ENCODE results near the gene SERBP1.

The SERBP1 gene

GRCh38 chr1:67367370-67368045 is 62.7 kb downstream of the SERBP1 start (continued):
- 0 out of 2 replicates have a peak, but pooled peaks have one; percentile 43 for TF ChIP-seq ZBTB10 (tag by site-specific recombination; IDR thresholded peaks at IDR 0.05)
- no peak for TF ChIP-seq ZBTB44 (tag by site-specific recombination; IDR thresholded peaks at IDR 0.05)
- no peak for TF ChIP-seq ZNF324 (tag by site-specific recombination; IDR thresholded peaks at IDR 0.05)
- no peak for TF ChIP-seq YY1 (tag by site-specific recombination; IDR thresholded peaks at IDR 0.05)
- TF ChIP-seq ZNF791 (tag by site-specific recombination; IDR thresholded peaks at IDR 0.05): peak; percentile 24; the same call in 1 of the 2 replicates
- TF ChIP-seq ZFP69B (tag by site-specific recombination; IDR thresholded peaks at IDR 0.05): peak; percentile 61; the same call in 1 of the 2 replicates
- TF ChIP-seq EGR2 (tag by site-specific recombination; IDR thresholded peaks at IDR 0.05; ENCODE audit: low read depth): no peak
- TF ChIP-seq KLF17 (tag by site-specific recombination; IDR thresholded peaks at IDR 0.05): no peak
- TF ChIP-seq ZNF571 (tag by site-specific recombination; IDR thresholded peaks at IDR 0.05): no peak
- peak; percentile 70; the same call in 1 of the 2 replicates for TF ChIP-seq ZNF362 (tag by site-specific recombination; IDR thresholded peaks at IDR 0.05)
- TF ChIP-seq SP2 (tag by site-specific recombination; IDR thresholded peaks at IDR 0.05): no peak
- no peak for TF ChIP-seq ZNF544 (tag by site-specific recombination; IDR thresholded peaks at IDR 0.05)
- TF ChIP-seq ZNF660 (tag by site-specific recombination; IDR thresholded peaks at IDR 0.05): peak; percentile 51; the same call in 1 of the 2 replicates
- TF ChIP-seq HOXC10 (CRISPR knock-in tag; IDR thresholded peaks at IDR 0.05): no peak
- peak; percentile 46; the same call in 1 of the 2 replicates for TF ChIP-seq ZNF37A (tag by site-specific recombination; IDR thresholded peaks at IDR 0.05)
- TF ChIP-seq ZNF843 (tag by site-specific recombination; IDR thresholded peaks at IDR 0.05): no peak
- TF ChIP-seq ZNF701 (tag by site-specific recombination; IDR thresholded peaks at IDR 0.05): no peak
- TF ChIP-seq ZNF354C (tag by site-specific recombination; IDR thresholded peaks at IDR 0.05; ENCODE audit: borderline replicate concordance, low read depth): no peak
- peak; percentile 94 for TF ChIP-seq PRDM1 (tag by site-specific recombination; IDR thresholded peaks at IDR 0.05)
- no peak for TF ChIP-seq ZNF639 (tag by site-specific recombination; IDR thresholded peaks at IDR 0.05)
- no peak for TF ChIP-seq ZNF426 (tag by site-specific recombination; IDR thresholded peaks at IDR 0.05)
- 0 out of 2 replicates have a peak, but pooled peaks have one; percentile 12 for TF ChIP-seq IKZF3 (tag by site-specific recombination; IDR thresholded peaks at IDR 0.05)
- no peak for TF ChIP-seq ZNF549 (tag by site-specific recombination; IDR thresholded peaks at IDR 0.05)
- no peak for TF ChIP-seq ZNF670 (tag by site-specific recombination; IDR thresholded peaks at IDR 0.05; ENCODE audit: low read depth)
- TF ChIP-seq ZNF138 (tag by site-specific recombination; IDR thresholded peaks at IDR 0.05; ENCODE audit: borderline replicate concordance): no peak
- TF ChIP-seq HOXD13 (CRISPR knock-in tag; IDR thresholded peaks at IDR 0.05; ENCODE audit: borderline replicate concordance): no peak
- peak; percentile 22; the same call in 1 of the 2 replicates for TF ChIP-seq ZNF777 (tag by site-specific recombination; IDR thresholded peaks at IDR 0.05; ENCODE audit: borderline replicate concordance)
- no peak for TF ChIP-seq ZNF248 (tag by site-specific recombination; IDR thresholded peaks at IDR 0.05)
- TF ChIP-seq ZBTB20 (tag by site-specific recombination; IDR thresholded peaks at IDR 0.05): 0 out of 2 replicates have a peak, but pooled peaks have one; percentile 13
- 0 out of 2 replicates have a peak, but pooled peaks have one; percentile 6 for TF ChIP-seq PRDM6 (tag by site-specific recombination; IDR thresholded peaks at IDR 0.05)
- no peak for TF ChIP-seq ZNF560 (tag by site-specific recombination; IDR thresholded peaks at IDR 0.05; ENCODE audit: borderline replicate concordance)
